Cardiac muscle cell (in vitro differentiated cells and primary cell): ENCODE measurements around the gene KDM4D. TPM values are rescaled to one million over a fixed set of nuclear protein-coding genes. Genes with fewer than 3 reads are reported as not detected.
A peak's percentile ranks its signal among the peaks of the same experiment; 100 is the strongest.

Experiments
- DNase-seq, 2 donors: peaks; one replicate each; pipeline versions ENCODE4 v3.0.0 to v3.0.0-alpha.2; 2010 to 2017; ENCODE audit warnings: low read depth in 1 of 2, low spot score in 1 of 2
- H3K27ac ChIP-seq: fragments of 200-600 bp; sonication (generic); 2 replicates; pipeline ENCODE4 v1.5.1; 2016
- H3K27me3 ChIP-seq: fragments of 200-600 bp; sonication (generic); 2 replicates; pipeline ENCODE4 v1.6.0; 2016; ENCODE audit warnings: control low read depth
- H3K36me3 ChIP-seq: fragments of 200-600 bp; sonication (generic); 2 replicates; pipeline ENCODE4 v1.5.1; 2016; ENCODE audit warnings: control low read depth
- H3K4me1 ChIP-seq: fragments of 200-600 bp; sonication (generic); 2 replicates; pipeline ENCODE4 v1.8.1; 2017; ENCODE audit warnings: low read depth, mild to moderate bottlenecking, mixed run types
- H3K4me3 ChIP-seq: fragments of 200-600 bp; sonication (generic); 2 replicates; pipeline ENCODE4 v1.5.1; 2016; ENCODE audit warnings: mild to moderate bottlenecking
- H3K9me3 ChIP-seq: fragments of 200-600 bp; sonication (generic); 2 replicates; pipeline ENCODE4 v1.5.1; 2017; ENCODE audit warnings: low read depth, mild to moderate bottlenecking, control low read depth
- polyA plus RNA-seq: library from polyadenylated mRNA; unstranded; fragments of >200 nt; fragmentation: Nextera tagmentation; extraction: Ambion mirVana; gene quantifications from 2 replicates; pipeline ENCODE4 v1.2.1, GENCODE V29; 2016
- total RNA-seq: library from RNA; depleted of rRNA; stranded (reverse); fragments of >200 nt; gene quantifications from 2 replicates; pipeline ENCODE4 v1.2.3, GENCODE V29; 2016
- TF ChIP-seq, protein P1 (sequence below): IDR thresholded peaks from 2 replicates; pipeline ENCODE4 v1.5.1; 2012; ENCODE audit warnings: low read depth, mild to moderate bottlenecking, low read length

The KDM4D gene
- total RNA-seq (3.7 and 3.8 TPM in 2 replicates), polyA plus RNA-seq (3.3 and 4.7 TPM in 2 replicates)

DNA sequence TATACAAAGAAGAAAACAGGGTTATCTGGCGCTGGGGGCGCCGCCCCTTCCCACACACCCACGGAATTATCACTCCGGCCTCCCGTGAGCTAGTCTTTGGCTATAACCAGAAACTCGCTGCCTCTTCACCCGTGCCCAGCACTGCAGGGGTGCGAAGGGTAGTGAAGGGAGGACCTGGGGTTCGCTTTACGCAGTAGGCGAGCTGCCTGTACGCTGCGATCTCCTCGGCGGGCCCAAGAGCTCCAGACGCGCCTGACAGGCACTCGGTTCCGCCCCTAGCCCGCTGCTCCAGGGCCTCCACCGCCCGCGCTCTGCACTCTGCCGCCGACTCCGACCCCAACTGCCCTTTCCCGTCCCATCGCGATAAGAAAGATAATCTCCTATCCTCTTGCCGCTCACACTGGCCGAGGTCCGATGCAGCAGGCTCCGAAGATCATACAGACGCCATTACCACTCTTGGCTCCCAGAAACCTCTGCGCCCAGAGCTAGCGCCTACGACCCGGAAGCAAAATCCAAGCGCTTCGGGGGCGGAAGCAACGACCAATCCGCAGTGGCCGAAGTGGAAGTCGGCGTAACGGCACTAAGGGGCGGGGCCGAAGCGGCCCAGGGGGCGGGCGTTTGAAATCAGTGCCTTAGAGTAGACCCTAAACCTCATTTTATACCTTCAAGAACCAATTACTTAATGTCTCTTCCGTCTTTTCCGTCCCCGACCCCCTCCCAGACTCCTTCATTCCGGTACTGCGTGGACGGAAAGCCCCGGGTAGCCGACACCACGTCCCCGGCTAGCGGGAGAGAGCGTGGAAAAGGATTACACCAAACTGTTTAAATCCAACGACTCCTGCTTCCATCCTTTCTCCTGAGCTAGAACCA is at the start of gene KDM4D, which contains the start of gene CWC15:
Gene KDM4D (plus strand): TSS at position 611 of the 870 bp plus-strand sequence. CDS start 23,664 bp downstream, outside the sequence.
Gene CWC15 (minus strand): TSS at position 458 of the 870 bp plus-strand sequence. CDS start 1,371 bp downstream, outside the sequence.
- Histone ChIP-seq H3K27ac (peak within 1 kb of the TSS; percentile 95), H3K36me3 (peaks cover 36% of the 10 kb centered on the region), H3K4me3 (peak within 1 kb of the TSS; percentile 81), H3K27me3 (no peaks in the 10 kb centered on the region), H3K9me3 (no peaks in the 10 kb centered on the region), H3K4me1 (peaks cover 5% of the 10 kb centered on the region)
- TF ChIP-seq, protein P1, sequence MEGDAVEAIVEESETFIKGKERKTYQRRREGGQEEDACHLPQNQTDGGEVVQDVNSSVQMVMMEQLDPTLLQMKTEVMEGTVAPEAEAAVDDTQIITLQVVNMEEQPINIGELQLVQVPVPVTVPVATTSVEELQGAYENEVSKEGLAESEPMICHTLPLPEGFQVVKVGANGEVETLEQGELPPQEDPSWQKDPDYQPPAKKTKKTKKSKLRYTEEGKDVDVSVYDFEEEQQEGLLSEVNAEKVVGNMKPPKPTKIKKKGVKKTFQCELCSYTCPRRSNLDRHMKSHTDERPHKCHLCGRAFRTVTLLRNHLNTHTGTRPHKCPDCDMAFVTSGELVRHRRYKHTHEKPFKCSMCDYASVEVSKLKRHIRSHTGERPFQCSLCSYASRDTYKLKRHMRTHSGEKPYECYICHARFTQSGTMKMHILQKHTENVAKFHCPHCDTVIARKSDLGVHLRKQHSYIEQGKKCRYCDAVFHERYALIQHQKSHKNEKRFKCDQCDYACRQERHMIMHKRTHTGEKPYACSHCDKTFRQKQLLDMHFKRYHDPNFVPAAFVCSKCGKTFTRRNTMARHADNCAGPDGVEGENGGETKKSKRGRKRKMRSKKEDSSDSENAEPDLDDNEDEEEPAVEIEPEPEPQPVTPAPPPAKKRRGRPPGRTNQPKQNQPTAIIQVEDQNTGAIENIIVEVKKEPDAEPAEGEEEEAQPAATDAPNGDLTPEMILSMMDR = no peak
- DNase-seq = peak; percentile 93 to 95

DNA sequence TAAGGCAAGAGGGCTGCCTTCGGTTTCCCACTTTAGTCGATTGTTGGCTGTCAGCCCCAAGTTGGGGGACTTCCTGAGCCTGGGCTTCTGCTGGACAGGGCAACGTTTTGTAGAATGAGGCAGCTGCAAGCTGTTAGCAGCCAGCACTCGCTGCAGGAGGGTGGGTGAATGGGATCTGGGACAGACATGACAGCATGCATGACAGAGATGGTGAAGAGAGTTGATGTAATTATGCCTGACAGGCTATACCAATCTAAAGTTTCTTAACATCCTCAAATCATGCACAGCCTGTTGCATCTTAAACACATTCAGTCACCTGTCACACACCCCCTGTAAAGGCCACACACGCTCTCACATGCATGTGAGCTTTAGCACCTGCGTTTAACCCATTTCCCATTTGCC is 49.3 kb upstream of the KDM4D start:
- Histone ChIP-seq H3K27me3 (peaks cover 6% of the 10 kb centered on the region), H3K27ac (no peak overlapping the region), H3K36me3 (no peaks in the 10 kb centered on the region), H3K4me1 (peaks cover 8% of the 10 kb centered on the region), H3K9me3 (no peaks in the 10 kb centered on the region), H3K4me3 (no peak overlapping the region)
- TF ChIP-seq, protein P1 = no peak
- no peak for DNase-seq

DNA sequence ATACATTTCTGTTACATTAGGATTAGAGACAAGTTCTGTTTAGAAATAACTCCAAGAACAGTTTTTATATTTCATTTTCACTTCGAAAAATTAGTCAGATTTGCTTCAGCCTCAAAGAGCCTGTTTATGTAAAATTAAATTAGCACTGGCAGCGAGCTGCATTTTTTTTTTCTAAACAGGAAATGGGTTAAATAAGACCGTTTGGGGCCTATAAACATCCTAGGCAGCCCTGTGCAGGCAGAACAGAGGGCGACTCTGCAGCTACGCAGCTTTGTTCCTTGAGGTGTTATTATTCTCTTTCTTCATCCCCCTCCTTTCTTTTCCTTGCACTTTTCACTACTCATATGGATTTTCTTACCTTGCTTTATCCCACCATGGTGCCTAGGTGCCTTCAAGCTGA is 48.9 kb upstream of the KDM4D start:
- Histone ChIP-seq H3K4me3 (no peak overlapping the region), H3K9me3 (no peaks in the 10 kb centered on the region), H3K27me3 (peaks cover 6% of the 10 kb centered on the region), H3K27ac (no peak overlapping the region), H3K4me1 (peaks cover 8% of the 10 kb centered on the region), H3K36me3 (no peaks in the 10 kb centered on the region)
- TF ChIP-seq, protein P1 = no peak
- no peak for DNase-seq

DNA sequence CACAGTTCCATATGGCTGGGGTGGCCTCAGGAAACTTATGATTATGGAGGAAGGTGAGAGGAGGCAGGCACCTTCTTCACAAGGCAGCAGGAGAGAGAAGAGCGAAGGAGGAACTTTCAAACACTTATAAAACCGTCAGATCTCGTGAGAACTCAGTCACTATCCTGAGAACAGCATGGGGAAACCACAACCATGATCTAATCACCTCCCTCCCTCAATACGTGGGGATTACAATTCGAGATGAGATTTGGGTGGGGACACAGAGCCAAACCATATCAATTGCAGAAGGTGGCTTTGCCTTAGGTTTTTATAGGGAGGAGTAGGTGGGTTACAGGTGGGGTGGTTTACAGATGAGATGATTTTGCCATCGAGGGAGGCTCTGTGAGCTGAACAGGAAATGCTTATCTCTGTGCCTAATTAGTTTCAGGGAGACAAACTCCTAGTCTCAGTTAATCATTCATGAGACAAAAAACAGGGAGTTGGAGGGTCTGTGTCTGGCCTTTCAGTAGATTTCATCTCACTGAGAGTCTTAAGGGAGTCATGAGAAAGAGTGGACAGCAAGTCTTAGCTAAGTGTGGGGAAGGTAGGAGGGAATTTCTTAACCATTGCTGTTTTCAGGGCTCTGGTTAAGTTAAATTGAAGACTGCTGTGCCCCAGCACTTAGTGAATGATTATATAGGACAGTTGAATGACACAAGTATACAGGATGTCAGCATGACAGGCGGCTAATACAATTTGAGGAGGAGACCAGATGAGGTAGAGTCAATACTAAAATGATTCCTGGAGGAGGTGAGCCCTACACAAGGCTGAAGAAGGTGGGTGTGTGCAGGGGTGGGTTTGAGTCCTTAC is 47.9 kb upstream of the KDM4D start:
- H3K4me3 ChIP-seq = no peak overlapping the region
- H3K27me3 ChIP-seq = peaks cover 4% of the 10 kb centered on the region
- H3K4me1 ChIP-seq = peaks cover 8% of the 10 kb centered on the region
- no peak for DNase-seq
- no peak overlapping the region for H3K27ac ChIP-seq
- TF ChIP-seq, protein P1 = no peak
- H3K9me3 ChIP-seq = no peaks in the 10 kb centered on the region
- no peaks in the 10 kb centered on the region for H3K36me3 ChIP-seq

DNA sequence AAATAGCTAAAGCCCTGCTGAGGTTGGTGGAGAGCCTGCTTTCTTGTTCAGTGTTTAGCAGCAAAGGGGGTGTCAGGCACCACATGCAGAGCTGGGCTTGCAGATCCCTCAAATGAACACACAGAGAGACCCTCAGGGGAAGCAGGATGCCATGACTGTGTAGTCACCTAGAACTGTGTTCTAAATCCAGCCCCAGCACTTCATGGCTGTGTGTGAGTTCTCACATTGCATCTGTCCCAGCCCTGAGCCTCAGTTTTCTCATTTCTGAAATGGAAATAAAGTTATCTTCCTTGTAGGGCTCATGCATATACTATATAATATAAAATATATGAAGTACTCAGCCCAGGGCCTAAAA is 47.3 kb upstream of the KDM4D start:
- no peaks in the 10 kb centered on the region for H3K9me3 ChIP-seq
- H3K36me3 ChIP-seq = no peaks in the 10 kb centered on the region
- no peak overlapping the region for H3K27ac ChIP-seq
- no peaks in the 10 kb centered on the region for H3K27me3 ChIP-seq
- TF ChIP-seq, protein P1 = no peak
- peaks cover 8% of the 10 kb centered on the region for H3K4me1 ChIP-seq
- DNase-seq = no peak
- no peak overlapping the region for H3K4me3 ChIP-seq
